ENCODE data around the gene KRTAP10-2. TPM values are rescaled to one million over a fixed set of nuclear protein-coding genes. Genes with fewer than 3 reads are reported as not detected.

The KRTAP10-2 gene
- total and polyA plus RNA-seq, 2 experiments from 2014 or later = 0.24 TPM; not detected in 1

GRCh38 chr21:44521928-44522752, 29.2 kb downstream of the KRTAP10-2 start:
- H3K36me3 Mint-ChIP-seq (ENCODE audit: low read depth) = peaks cover 4% of the 10 kb centered on the region; the same call in 1 of the 3 replicates
- Histone ChIP-seq H3K4me1 (ENCODE audit: insufficient read depth) (no peaks in the 10 kb centered on the region), H4K20me1 (replicated peaks; ENCODE audit: insufficient read depth) (no peaks in the 10 kb centered on the region), H3K36me3 (ENCODE audit: insufficient read depth) (no peaks in the 10 kb centered on the region), H3F3A (replicated peaks; ENCODE audit: low read depth) (no peaks in the 10 kb centered on the region), H3K27ac (ENCODE audit: low read depth) (no peak overlapping the region), H2AFZ (no peak overlapping the region), H3K79me2 (replicated peaks; ENCODE audit: insufficient read depth) (no peaks in the 10 kb centered on the region), H3K4me3 (no peak overlapping the region), H3K27me3 (ENCODE audit: insufficient read depth) (no peaks in the 10 kb centered on the region), H3K9me2 (ENCODE audit: insufficient read depth) (0 out of 2 replicates have a peak, but pooled peaks cover 8% of the 10 kb centered on the region), H3K4me2 (no peak overlapping the region)
- H3K9me3 Mint-ChIP-seq = peaks cover 3% of the 10 kb centered on the region; the same call in 1 of the 3 replicates
- TF ChIP-seq STAT1 (IDR thresholded peaks at IDR 0.05; ENCODE audit: unreplicated experiment) (no peak), CREB1 (CRISPR knock-in tag; IDR thresholded peaks at IDR 0.05; ENCODE audit: low read depth) (no peak)
- ATAC-seq (peak; percentile 35), DNase-seq (ENCODE audit: low spot score) (no peak)
- peaks cover 6% of the 10 kb centered on the region for H3K27me3 Mint-ChIP-seq (ENCODE audit: insufficient read depth, low read depth, poor library complexity)
- H3K27ac Mint-ChIP-seq = no peak overlapping the region
- no peak overlapping the region for H3K4me3 Mint-ChIP-seq
- H3K4me1 Mint-ChIP-seq = no peaks in the 10 kb centered on the region; the same call in 2 of the 3 replicates

DNA sequence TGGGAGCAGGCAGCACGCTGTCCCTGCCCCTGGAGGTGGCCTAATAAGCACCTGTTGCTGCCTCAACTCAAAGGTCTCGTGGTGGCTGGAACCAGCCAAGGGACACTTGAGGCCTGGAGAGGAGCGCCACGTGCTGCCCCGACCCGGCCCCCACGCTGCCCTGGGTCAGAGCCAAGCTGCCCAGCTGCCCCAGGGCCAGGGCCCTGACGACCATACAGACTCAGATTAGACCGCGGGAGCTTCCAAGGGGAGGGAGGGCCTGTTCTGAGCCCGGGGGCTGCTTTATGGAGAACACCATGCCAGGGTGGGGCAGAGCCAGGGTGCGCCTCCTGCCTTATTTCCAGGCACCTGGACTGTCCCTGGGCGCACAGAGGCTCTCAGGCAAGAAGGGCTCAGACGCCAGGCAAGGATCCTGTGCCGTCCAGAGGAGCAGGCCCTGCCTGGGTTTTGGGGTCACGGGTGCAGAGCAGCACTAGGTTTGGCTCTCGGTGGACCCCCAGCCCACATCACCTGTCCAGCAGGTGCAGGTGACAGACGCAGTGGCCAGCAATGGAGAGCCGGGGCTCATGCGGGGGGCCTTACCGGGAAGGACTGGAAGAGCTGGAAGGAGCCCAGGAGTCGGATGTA, 29.9 kb downstream of the KRTAP10-2 start:
- no peak overlapping the region for H3K4me3 Mint-ChIP-seq
- TF ChIP-seq, protein P1, sequence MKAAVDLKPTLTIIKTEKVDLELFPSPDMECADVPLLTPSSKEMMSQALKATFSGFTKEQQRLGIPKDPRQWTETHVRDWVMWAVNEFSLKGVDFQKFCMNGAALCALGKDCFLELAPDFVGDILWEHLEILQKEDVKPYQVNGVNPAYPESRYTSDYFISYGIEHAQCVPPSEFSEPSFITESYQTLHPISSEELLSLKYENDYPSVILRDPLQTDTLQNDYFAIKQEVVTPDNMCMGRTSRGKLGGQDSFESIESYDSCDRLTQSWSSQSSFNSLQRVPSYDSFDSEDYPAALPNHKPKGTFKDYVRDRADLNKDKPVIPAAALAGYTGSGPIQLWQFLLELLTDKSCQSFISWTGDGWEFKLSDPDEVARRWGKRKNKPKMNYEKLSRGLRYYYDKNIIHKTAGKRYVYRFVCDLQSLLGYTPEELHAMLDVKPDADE (IDR thresholded peaks at IDR 0.05) = no peak
- TF ChIP-seq JUNB (IDR thresholded peaks at IDR 0.05; ENCODE audit: unreplicated experiment) (no peak), ZNF114 (CRISPR knock-in tag; IDR thresholded peaks at IDR 0.05) (no peak), CREB1 (CRISPR knock-in tag; IDR thresholded peaks at IDR 0.05; ENCODE audit: low read depth) (no peak), NANOG (IDR thresholded peaks at IDR 0.05; ENCODE audit: borderline replicate concordance) (no peak), POLR2AphosphoS5 (IDR thresholded peaks at IDR 0.05; ENCODE audit: low read depth) (no peak), EZH2phosphoT487 (IDR thresholded peaks at IDR 0.05; ENCODE audit: unreplicated experiment) (no peak), STAT1 (IDR thresholded peaks at IDR 0.05; ENCODE audit: unreplicated experiment) (no peak)
- TF ChIP-seq, protein P2, sequence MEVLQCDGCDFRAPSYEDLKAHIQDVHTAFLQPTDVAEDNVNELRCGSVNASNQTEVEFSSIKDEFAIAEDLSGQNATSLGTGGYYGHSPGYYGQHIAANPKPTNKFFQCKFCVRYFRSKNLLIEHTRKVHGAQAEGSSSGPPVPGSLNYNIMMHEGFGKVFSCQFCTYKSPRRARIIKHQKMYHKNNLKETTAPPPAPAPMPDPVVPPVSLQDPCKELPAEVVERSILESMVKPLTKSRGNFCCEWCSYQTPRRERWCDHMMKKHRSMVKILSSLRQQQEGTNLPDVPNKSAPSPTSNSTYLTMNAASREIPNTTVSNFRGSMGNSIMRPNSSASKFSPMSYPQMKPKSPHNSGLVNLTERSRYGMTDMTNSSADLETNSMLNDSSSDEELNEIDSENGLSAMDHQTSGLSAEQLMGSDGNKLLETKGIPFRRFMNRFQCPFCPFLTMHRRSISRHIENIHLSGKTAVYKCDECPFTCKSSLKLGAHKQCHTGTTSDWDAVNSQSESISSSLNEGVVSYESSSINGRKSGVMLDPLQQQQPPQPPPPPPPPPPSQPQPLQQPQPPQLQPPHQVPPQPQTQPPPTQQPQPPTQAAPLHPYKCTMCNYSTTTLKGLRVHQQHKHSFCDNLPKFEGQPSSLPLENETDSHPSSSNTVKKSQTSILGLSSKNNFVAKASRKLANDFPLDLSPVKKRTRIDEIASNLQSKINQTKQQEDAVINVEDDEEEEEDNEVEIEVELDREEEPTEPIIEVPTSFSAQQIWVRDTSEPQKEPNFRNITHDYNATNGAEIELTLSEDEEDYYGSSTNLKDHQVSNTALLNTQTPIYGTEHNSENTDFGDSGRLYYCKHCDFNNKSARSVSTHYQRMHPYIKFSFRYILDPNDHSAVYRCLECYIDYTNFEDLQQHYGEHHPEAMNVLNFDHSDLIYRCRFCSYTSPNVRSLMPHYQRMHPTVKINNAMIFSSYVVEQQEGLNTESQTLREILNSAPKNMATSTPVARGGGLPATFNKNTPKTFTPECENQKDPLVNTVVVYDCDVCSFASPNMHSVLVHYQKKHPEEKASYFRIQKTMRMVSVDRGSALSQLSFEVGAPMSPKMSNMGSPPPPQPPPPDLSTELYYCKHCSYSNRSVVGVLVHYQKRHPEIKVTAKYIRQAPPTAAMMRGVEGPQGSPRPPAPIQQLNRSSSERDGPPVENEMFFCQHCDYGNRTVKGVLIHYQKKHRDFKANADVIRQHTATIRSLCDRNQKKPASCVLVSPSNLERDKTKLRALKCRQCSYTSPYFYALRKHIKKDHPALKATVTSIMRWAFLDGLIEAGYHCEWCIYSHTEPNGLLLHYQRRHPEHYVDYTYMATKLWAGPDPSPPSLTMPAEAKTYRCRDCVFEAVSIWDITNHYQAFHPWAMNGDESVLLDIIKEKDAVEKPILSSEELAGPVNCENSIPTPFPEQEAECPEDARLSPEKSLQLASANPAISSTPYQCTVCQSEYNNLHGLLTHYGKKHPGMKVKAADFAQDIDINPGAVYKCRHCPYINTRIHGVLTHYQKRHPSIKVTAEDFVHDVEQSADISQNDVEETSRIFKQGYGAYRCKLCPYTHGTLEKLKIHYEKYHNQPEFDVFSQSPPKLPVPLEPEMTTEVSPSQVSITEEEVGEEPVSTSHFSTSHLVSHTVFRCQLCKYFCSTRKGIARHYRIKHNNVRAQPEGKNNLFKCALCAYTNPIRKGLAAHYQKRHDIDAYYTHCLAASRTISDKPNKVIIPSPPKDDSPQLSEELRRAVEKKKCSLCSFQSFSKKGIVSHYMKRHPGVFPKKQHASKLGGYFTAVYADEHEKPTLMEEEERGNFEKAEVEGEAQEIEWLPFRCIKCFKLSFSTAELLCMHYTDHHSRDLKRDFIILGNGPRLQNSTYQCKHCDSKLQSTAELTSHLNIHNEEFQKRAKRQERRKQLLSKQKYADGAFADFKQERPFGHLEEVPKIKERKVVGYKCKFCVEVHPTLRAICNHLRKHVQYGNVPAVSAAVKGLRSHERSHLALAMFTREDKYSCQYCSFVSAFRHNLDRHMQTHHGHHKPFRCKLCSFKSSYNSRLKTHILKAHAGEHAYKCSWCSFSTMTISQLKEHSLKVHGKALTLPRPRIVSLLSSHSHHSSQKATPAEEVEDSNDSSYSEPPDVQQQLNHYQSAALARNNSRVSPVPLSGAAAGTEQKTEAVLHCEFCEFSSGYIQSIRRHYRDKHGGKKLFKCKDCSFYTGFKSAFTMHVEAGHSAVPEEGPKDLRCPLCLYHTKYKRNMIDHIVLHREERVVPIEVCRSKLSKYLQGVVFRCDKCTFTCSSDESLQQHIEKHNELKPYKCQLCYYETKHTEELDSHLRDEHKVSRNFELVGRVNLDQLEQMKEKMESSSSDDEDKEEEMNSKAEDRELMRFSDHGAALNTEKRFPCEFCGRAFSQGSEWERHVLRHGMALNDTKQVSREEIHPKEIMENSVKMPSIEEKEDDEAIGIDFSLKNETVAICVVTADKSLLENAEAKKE (CRISPR knock-in tag; IDR thresholded peaks at IDR 0.05) = no peak
- TF ChIP-seq, protein P3, sequence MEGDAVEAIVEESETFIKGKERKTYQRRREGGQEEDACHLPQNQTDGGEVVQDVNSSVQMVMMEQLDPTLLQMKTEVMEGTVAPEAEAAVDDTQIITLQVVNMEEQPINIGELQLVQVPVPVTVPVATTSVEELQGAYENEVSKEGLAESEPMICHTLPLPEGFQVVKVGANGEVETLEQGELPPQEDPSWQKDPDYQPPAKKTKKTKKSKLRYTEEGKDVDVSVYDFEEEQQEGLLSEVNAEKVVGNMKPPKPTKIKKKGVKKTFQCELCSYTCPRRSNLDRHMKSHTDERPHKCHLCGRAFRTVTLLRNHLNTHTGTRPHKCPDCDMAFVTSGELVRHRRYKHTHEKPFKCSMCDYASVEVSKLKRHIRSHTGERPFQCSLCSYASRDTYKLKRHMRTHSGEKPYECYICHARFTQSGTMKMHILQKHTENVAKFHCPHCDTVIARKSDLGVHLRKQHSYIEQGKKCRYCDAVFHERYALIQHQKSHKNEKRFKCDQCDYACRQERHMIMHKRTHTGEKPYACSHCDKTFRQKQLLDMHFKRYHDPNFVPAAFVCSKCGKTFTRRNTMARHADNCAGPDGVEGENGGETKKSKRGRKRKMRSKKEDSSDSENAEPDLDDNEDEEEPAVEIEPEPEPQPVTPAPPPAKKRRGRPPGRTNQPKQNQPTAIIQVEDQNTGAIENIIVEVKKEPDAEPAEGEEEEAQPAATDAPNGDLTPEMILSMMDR (conservative IDR thresholded peaks at IDR 0.05; ENCODE audit: low read depth in 2 of 2) = no peak

More for the DNA sequence above, 29.9 kb downstream of the KRTAP10-2 start:
- 0 out of 2 replicates have a peak, but pooled peaks cover 8% of the 10 kb centered on the region for H3K9me2 ChIP-seq (ENCODE audit: insufficient read depth)
- DNase-seq (ENCODE audit: low spot score) (no peak), ATAC-seq (no peak)
- peaks cover 3% of the 10 kb centered on the region; the same call in 1 of the 3 replicates for H3K9me3 Mint-ChIP-seq
- peaks cover 6% of the 10 kb centered on the region for H3K27me3 Mint-ChIP-seq (ENCODE audit: insufficient read depth, low read depth, poor library complexity)
- H2AFZ ChIP-seq = no peak overlapping the region
- H3K4me2 ChIP-seq = no peak overlapping the region
- H3K4me1 Mint-ChIP-seq = no peaks in the 10 kb centered on the region; the same call in 2 of the 3 replicates
- H3K27ac ChIP-seq (ENCODE audit: low read depth) = no peak overlapping the region
- no peaks in the 10 kb centered on the region for H3F3A ChIP-seq (replicated peaks; ENCODE audit: low read depth)
- H3K4me3 ChIP-seq = no peak overlapping the region
- no peaks in the 10 kb centered on the region for H3K36me3 ChIP-seq (ENCODE audit: insufficient read depth)
- no peaks in the 10 kb centered on the region for H4K20me1 ChIP-seq (replicated peaks; ENCODE audit: insufficient read depth)
- H3K27me3 ChIP-seq (ENCODE audit: insufficient read depth) = no peaks in the 10 kb centered on the region
- no peaks in the 10 kb centered on the region for H3K79me2 ChIP-seq (replicated peaks; ENCODE audit: insufficient read depth)
- H3K36me3 Mint-ChIP-seq (ENCODE audit: low read depth) = peaks cover 4% of the 10 kb centered on the region; the same call in 1 of the 3 replicates
- H3K27ac Mint-ChIP-seq = no peak overlapping the region
- H3K4me1 ChIP-seq (ENCODE audit: insufficient read depth) = no peaks in the 10 kb centered on the region

Measured in GM23338 (cell line).